Body of pancreas (tissue), 4 donors: Measurements from ENCODE around the gene WDFY1.

Experiments
- CTCF ChIP-seq, 7 experiments: fragments of 450-650 bp in 4 of 7; fragments of 200-600 bp in 3 of 7; sonication (generic) in 3 of 7; IDR thresholded peaks; one replicate each; pipeline ENCODE4 v1.5.1; 2016 to 2019; ENCODE audit warnings: antibody characterized with exemption in 7 of 7
- POLR2A ChIP-seq, 3 donors: fragments of 450-650 bp; IDR thresholded peaks; one replicate each; pipeline ENCODE4 v1.6.1; 2016; ENCODE audit warnings: antibody characterized with exemption in 3 of 3, mild to moderate bottlenecking in 2 of 3

GRCh38 chr2:223941579-223942277, 3.4 kb downstream of the WDFY1 start:
- no peak for TF ChIP-seq POLR2A (IDR thresholded peaks at IDR 0.05)
- no peak for TF ChIP-seq CTCF (IDR thresholded peaks at IDR 0.05)
